Measurements from ENCODE around the gene WDR35.
A peak's percentile ranks its signal among the peaks of the same experiment; 100 is the strongest.
"Not testable (repeated sequence)": the region's sequence is repeated elsewhere in the genome, so short reads cannot be mapped to it uniquely, and the experiment has no call there.

The WDR35 gene

GRCh38 chr2:19942199-19942598, 47.7 kb downstream of the WDR35 start:
- DNase-seq (ENCODE audit: low read depth in 2 of 3, low spot score in 1 of 3) = no peak

GRCh38 chr2:19937004-19937403, 52.9 kb downstream of the WDR35 start:
- DNase-seq (ENCODE audit: low read depth in 2 of 3, low spot score in 1 of 3) = no peak

- DNase-seq (ENCODE audit: low read depth in 2 of 3, low spot score in 1 of 3) = no peak
Observed at GRCh38 chr2:19936203-19936602, 53.7 kb downstream of the WDR35 start.

GRCh38 chr2:19933351-19933981, 56.4 kb downstream of the WDR35 start:
- no peak for DNase-seq (ENCODE audit: low read depth in 2 of 3, low spot score in 1 of 3)

GRCh38 chr2:19932928-19933327, 57.0 kb downstream of the WDR35 start:
- DNase-seq (ENCODE audit: low read depth in 2 of 3, low spot score in 1 of 3) = no peak

- DNase-seq (ENCODE audit: low read depth in 2 of 3, low spot score in 1 of 3) = no peak
Observed at GRCh38 chr2:19929226-19929625, 60.7 kb downstream of the WDR35 start.

- DNase-seq (ENCODE audit: low read depth in 2 of 3, low spot score in 1 of 3) = not testable (repeated sequence)
Observed at GRCh38 chr2:19927816-19928215, 62.1 kb downstream of the WDR35 start.

- DNase-seq (ENCODE audit: low read depth in 2 of 3, low spot score in 1 of 3) = not testable (repeated sequence)
Observed at GRCh38 chr2:19924526-19924925, 65.4 kb downstream of the WDR35 start.

- not testable (repeated sequence) for DNase-seq (ENCODE audit: low read depth in 2 of 3, low spot score in 1 of 3)
Observed at GRCh38 chr2:19922188-19922587, 67.7 kb downstream of the WDR35 start.

GRCh38 chr2:19916385-19916950, 73.4 kb downstream of the WDR35 start:
- no peak for DNase-seq (ENCODE audit: low read depth in 2 of 3, low spot score in 1 of 3)

GRCh38 chr2:19914266-19914975, 75.5 kb downstream of the WDR35 start:
- DNase-seq (ENCODE audit: low read depth in 2 of 3, low spot score in 1 of 3) = no peak

- no peak for DNase-seq (ENCODE audit: low read depth in 2 of 3, low spot score in 1 of 3)
Observed at GRCh38 chr2:19911808-19912509, 77.9 kb downstream of the WDR35 start.

- DNase-seq (ENCODE audit: low read depth in 2 of 3, low spot score in 1 of 3) = no peak
Observed at GRCh38 chr2:19902216-19902740, 87.6 kb downstream of the WDR35 start.

GRCh38 chr2:19901442-19902215, 88.3 kb downstream of the WDR35 start, which contains the start of gene TTC32:
TSS of gene TTC32 (minus strand) at chr2:19901983. CDS start at chr2:19901854, 129 bp downstream.
- peak; percentile 83 to 87 (median 85) for DNase-seq (ENCODE audit: low read depth in 2 of 3, low spot score in 1 of 3)

- peak in 1 of 3 donors; percentile 20 for DNase-seq (ENCODE audit: low read depth in 2 of 3, low spot score in 1 of 3)
Observed at GRCh38 chr2:19900931-19901441, 88.9 kb downstream of the WDR35 start.

- DNase-seq (ENCODE audit: low read depth in 2 of 3, low spot score in 1 of 3) = no peak
Observed at GRCh38 chr2:19899985-19900930, 89.6 kb downstream of the WDR35 start.

- no peak for DNase-seq (ENCODE audit: low read depth in 2 of 3, low spot score in 1 of 3)
Observed at GRCh38 chr2:19898592-19899329, 91.1 kb downstream of the WDR35 start.

- DNase-seq (ENCODE audit: low read depth in 2 of 3, low spot score in 1 of 3) = no peak
Observed at GRCh38 chr2:19897623-19898245, 92.2 kb downstream of the WDR35 start.

All from stimulated activated CD4-positive, alpha-beta T cell treated with anti-CD3 and anti-CD28 coated beads, Interleukin-12 subunit alpha, Interleukin-12 subunit beta, amount 100 ng/mL, for 48 hours (primary cell).